Measurements from ENCODE around the gene USP25.

GRCh38 chr21:15768853-15769252 is 39.1 kb downstream of the USP25 start:
- TF ChIP-seq CTCF (IDR thresholded peaks at IDR 0.05) (no peak), EP300 (IDR thresholded peaks at IDR 0.05) (no peak), POLR2A (IDR thresholded peaks at IDR 0.05) (no peak), POLR2AphosphoS5 (IDR thresholded peaks at IDR 0.05) (no peak)

All from suprapubic skin (tissue), 4 donors.